Endodermal cell (in vitro differentiated cells): ENCODE results near the gene PGS1. TPM values are rescaled to one million over a fixed set of nuclear protein-coding genes. Genes with fewer than 3 reads are reported as not detected.

Source experiments
- DNase-seq: peaks from one replicate; pipeline ENCODE4 v3.0.0-alpha.2; 2017
- H3K27ac ChIP-seq: 2 replicates; pipeline ENCODE4 v1.5.1; 2013; ENCODE audit warnings: mild to moderate bottlenecking, low read depth, low read length, moderate library complexity
- H3K27me3 ChIP-seq: 2 replicates; pipeline ENCODE4 v1.6.1; 2013; ENCODE audit warnings: mild to moderate bottlenecking, low read length, moderate library complexity; ENCODE audit not compliant: insufficient read depth, control insufficient read depth, poor library complexity, severe bottlenecking
- H3K36me3 ChIP-seq: 2 replicates; pipeline ENCODE4 v1.7.0; 2013; ENCODE audit warnings: mild to moderate bottlenecking, low read length, moderate library complexity; ENCODE audit not compliant: control insufficient read depth, insufficient read depth
- H3K4me1 ChIP-seq: one replicate; pipeline ENCODE4 v1.7.0; 2013; ENCODE audit warnings: low read length; ENCODE audit not compliant: control insufficient read depth, insufficient read depth
- H3K4me3 ChIP-seq: 2 replicates; pipeline ENCODE4 v1.5.1; 2013; ENCODE audit warnings: mild to moderate bottlenecking, low read length, moderate library complexity
- H3K9ac ChIP-seq: 2 replicates; pipeline ENCODE4 v1.6.1; 2013; ENCODE audit warnings: mild to moderate bottlenecking, low read length, moderate library complexity; ENCODE audit not compliant: poor library complexity, severe bottlenecking; ENCODE audit errors: extremely low read depth
- H3K9me3 ChIP-seq: 2 replicates; pipeline ENCODE4 v1.6.1; 2013; ENCODE audit warnings: mild to moderate bottlenecking, low read length, moderate library complexity; ENCODE audit not compliant: control insufficient read depth
- H3K27ac Mint-ChIP-seq: 2 replicates; pipeline ENCODE4 v1.8.0; 2020; ENCODE audit warnings: mixed read lengths
- H3K27me3 Mint-ChIP-seq: 2 replicates; pipeline ENCODE4 v1.8.0; 2021; ENCODE audit warnings: mild to moderate bottlenecking, mixed read lengths; ENCODE audit not compliant: insufficient read depth
- H3K36me3 Mint-ChIP-seq: 2 replicates; pipeline ENCODE4 v1.8.0; 2020; ENCODE audit warnings: low read depth, mixed read lengths
- H3K4me1 Mint-ChIP-seq: 2 replicates; pipeline ENCODE4 v1.8.0; 2020; ENCODE audit warnings: mixed read lengths
- H3K4me3 Mint-ChIP-seq: 2 replicates; pipeline ENCODE4 v1.8.0; 2020; ENCODE audit warnings: mild to moderate bottlenecking, moderate library complexity, mixed read lengths
- H3K9me3 Mint-ChIP-seq: 2 replicates; pipeline ENCODE4 v1.8.0; 2020; ENCODE audit warnings: mild to moderate bottlenecking, mixed read lengths
- WGBS, 2 experiments: methylation state at CpG; one replicate each; pipeline versions ENCODE4 v1.1.5 to v1.1.7; 2013; ENCODE audit warnings: missing lambda C conversion rate in 2 of 2, mixed read lengths in 1 of 2; ENCODE audit not compliant: insufficient coverage in 1 of 2, insufficient read length in 1 of 2; 5-methylcytosine and 5-hydroxymethylcytosine counted together
- total RNA-seq, 2 donors: library from RNA; stranded (reverse); fragmentation: NEBNext Ultra II Directional in 1 of 2; extraction: Animal tissue kit (Norgen Biotek cat#: 25700) in 1 of 2; gene quantifications; 2 replicates in 1 of 2; 3 replicates in 1 of 2; pipeline ENCODE4 v1.2.1, GENCODE V29; 2021
- TF ChIP-seq, protein P1 (sequence below): fragments of 200-600 bp; sonication (generic); conservative IDR thresholded peaks from 2 replicates; pipeline ENCODE4 v1.5.0; 2021; ENCODE audit warnings: antibody characterized with exemption, mild to moderate bottlenecking

Gene PGS1
- total RNA-seq, 2 donors from 2014 or later = 57.1 to 58.2 TPM

DNA sequence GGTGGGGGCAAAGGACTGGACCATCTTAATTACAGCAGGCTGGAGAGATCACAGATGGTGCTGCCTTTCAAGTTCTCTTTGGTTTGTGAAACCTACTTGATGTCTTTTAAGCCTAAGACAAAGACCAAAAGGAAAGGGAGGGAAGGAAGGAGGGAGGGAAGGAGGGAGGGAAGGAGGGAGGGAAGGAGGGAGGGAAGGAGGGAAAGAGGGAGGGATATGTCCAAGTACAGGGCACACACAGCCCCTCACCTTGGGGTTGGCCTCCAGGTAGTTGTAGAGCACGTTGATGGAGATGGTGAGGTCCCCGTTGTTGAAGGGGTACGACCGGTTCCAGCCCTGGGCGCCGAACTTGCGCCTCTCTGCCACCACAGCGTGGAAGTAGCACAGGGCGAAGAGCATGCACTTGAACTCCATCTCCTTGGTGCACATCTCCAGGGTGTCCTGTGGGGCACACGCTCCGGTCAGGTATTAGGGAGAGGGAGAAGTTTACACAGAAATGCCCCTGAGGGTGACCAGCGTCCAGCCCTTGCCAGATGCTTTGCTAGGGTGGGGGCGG is 55.4 kb downstream of the PGS1 start:
- WGBS, 2 experiments = 96% methylated on average over 8 to 13 of the region's 13 CpGs
- Histone ChIP-seq H3K4me3 (no peak overlapping the region), H3K9me3 (no peaks in the 10 kb centered on the region), H3K36me3 (no peaks in the 10 kb centered on the region), H3K27me3 (no peaks in the 10 kb centered on the region), H3K9ac (no peak overlapping the region), H3K27ac (no peak overlapping the region), H3K4me1 (no peaks in the 10 kb centered on the region)
- Mint-ChIP-seq H3K27me3 (no peaks in the 10 kb centered on the region), H3K4me3 (no peak overlapping the region), H3K27ac (no peak overlapping the region), H3K36me3 (peaks cover 15% of the 10 kb centered on the region), H3K4me1 (peaks cover 4% of the 10 kb centered on the region), H3K9me3 (peaks cover 6% of the 10 kb centered on the region)
- TF ChIP-seq, protein P1, sequence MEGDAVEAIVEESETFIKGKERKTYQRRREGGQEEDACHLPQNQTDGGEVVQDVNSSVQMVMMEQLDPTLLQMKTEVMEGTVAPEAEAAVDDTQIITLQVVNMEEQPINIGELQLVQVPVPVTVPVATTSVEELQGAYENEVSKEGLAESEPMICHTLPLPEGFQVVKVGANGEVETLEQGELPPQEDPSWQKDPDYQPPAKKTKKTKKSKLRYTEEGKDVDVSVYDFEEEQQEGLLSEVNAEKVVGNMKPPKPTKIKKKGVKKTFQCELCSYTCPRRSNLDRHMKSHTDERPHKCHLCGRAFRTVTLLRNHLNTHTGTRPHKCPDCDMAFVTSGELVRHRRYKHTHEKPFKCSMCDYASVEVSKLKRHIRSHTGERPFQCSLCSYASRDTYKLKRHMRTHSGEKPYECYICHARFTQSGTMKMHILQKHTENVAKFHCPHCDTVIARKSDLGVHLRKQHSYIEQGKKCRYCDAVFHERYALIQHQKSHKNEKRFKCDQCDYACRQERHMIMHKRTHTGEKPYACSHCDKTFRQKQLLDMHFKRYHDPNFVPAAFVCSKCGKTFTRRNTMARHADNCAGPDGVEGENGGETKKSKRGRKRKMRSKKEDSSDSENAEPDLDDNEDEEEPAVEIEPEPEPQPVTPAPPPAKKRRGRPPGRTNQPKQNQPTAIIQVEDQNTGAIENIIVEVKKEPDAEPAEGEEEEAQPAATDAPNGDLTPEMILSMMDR = no peak
- no peak for DNase-seq

- Histone ChIP-seq H3K27me3 (no peaks in the 10 kb centered on the region), H3K36me3 (no peaks in the 10 kb centered on the region), H3K9ac (no peak overlapping the region), H3K4me1 (no peaks in the 10 kb centered on the region), H3K4me3 (no peak overlapping the region), H3K27ac (no peak overlapping the region), H3K9me3 (no peaks in the 10 kb centered on the region)
- H3K9me3 Mint-ChIP-seq = peaks cover 7% of the 10 kb centered on the region
- peaks cover 7% of the 10 kb centered on the region for H3K36me3 Mint-ChIP-seq
- H3K27ac Mint-ChIP-seq = peak overlapping the region; percentile 44
- TF ChIP-seq, protein P1 = no peak
- no peak overlapping the region for H3K4me3 Mint-ChIP-seq
- no peak for DNase-seq
- peaks cover 4% of the 10 kb centered on the region for H3K4me1 Mint-ChIP-seq
- 83 to 84% methylated on average over 13 to 18 of the region's 18 CpGs for WGBS, 2 experiments
- no peaks in the 10 kb centered on the region for H3K27me3 Mint-ChIP-seq
Measured at GRCh38 chr17:78434455-78435329, 56.2 kb downstream of the PGS1 start.

DNA sequence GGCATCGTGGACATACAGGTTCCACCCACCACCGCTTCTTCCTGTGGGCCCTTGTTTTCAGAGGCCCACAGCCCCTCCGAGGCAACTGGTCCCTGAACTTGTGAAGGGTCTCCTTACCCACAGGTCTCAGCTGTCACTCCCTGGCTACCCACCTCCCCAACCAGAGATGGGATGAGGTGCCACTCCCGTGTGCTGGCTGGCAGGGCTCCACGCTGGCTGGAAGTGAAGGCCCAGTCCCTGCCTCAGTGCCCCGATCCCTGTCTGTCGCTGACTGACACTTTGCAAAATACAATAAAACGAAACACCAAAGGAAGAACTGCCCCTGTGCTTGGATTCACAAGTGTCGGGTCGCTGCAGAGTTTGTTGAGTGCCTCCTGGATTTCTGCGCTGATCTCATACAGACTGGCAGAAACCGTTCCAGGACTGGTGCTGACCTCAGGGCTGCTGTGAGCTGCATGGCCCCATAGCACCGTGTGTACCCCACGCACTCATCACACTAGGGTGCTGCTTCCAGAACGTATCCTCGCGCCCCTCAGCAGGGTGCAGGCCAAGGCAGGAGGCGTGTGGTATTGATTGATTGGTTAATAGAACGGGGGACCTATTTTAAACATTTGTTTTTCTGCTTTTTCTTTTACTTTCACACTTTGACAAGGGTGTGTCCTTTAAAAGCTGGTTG is 57.0 kb downstream of the PGS1 start:
- Mint-ChIP-seq H3K27me3 (no peaks in the 10 kb centered on the region), H3K4me3 (no peak overlapping the region), H3K27ac (no peak overlapping the region), H3K36me3 (peaks cover 3% of the 10 kb centered on the region), H3K9me3 (peaks cover 7% of the 10 kb centered on the region), H3K4me1 (peaks cover 4% of the 10 kb centered on the region)
- Histone ChIP-seq H3K36me3 (no peaks in the 10 kb centered on the region), H3K27me3 (no peaks in the 10 kb centered on the region), H3K27ac (no peak overlapping the region), H3K9ac (no peak overlapping the region), H3K9me3 (no peaks in the 10 kb centered on the region), H3K4me3 (no peak overlapping the region), H3K4me1 (no peaks in the 10 kb centered on the region)
- DNase-seq = no peak
- WGBS, 2 experiments = 89 to 90% methylated on average over 13 to 18 of the region's 19 CpGs
- TF ChIP-seq, protein P1 = no peak
